ENCODE results near the gene NELL1.

- TF ChIP-seq EZH2 (IDR thresholded peaks at IDR 0.05; ENCODE audit: insufficient read depth, poor library complexity, severe bottlenecking) (no peak), EZH2phosphoT487 (IDR thresholded peaks at IDR 0.05; ENCODE audit: insufficient read depth, low read depth) (no peak)
Measured at GRCh38 chr11:20634044-20634443, 35.3 kb upstream of the NELL1 start.
